CD4-positive, alpha-beta T cell treated with Interleukin-15 for 4 hours (primary cell): Measurements from ENCODE around the gene FBH1.
A peak's percentile ranks its signal among the peaks of the same experiment; 100 is the strongest.
"Not testable (repeated sequence)": the region's sequence is repeated elsewhere in the genome, so short reads cannot be mapped to it uniquely, and the experiment has no call there.

Experiments
- DNase-seq: peaks from one replicate; pipeline ENCODE4 v3.0.0-alpha.2; 2020; ENCODE audit warnings: low spot score

Gene FBH1

GRCh38 chr10:5960070-5960972 lies 70.3 kb downstream of the FBH1 start:
- DNase-seq: no peak

- not testable (repeated sequence) for DNase-seq
These were observed 70.9 kb downstream of the FBH1 start for GRCh38 chr10:5960973-5961275.

GRCh38 chr10:5961405-5962100 lies 71.5 kb downstream of the FBH1 start:
- DNase-seq: no peak

GRCh38 chr10:5962358-5962940 lies 72.4 kb downstream of the FBH1 start:
- not testable (repeated sequence) for DNase-seq

GRCh38 chr10:5963071-5963470 lies 73.0 kb downstream of the FBH1 start:
- DNase-seq: no peak

- no peak for DNase-seq
These were observed 73.5 kb downstream of the FBH1 start for GRCh38 chr10:5963591-5963990.

- DNase-seq: no peak
These were observed 74.7 kb downstream of the FBH1 start for GRCh38 chr10:5964736-5965135.

- DNase-seq: no peak
These were observed 75.2 kb downstream of the FBH1 start for GRCh38 chr10:5965266-5965665.

GRCh38 chr10:5968037-5968680 lies 78.1 kb downstream of the FBH1 start:
- DNase-seq: no peak

- DNase-seq: no peak
These were observed 78.8 kb downstream of the FBH1 start for GRCh38 chr10:5968681-5969453.

- DNase-seq: no peak
These were observed 80.0 kb downstream of the FBH1 start for GRCh38 chr10:5970066-5970465.

- DNase-seq: no peak
These were observed 80.5 kb downstream of the FBH1 start for GRCh38 chr10:5970527-5970926.

- DNase-seq: peak; percentile 62
These were observed 81.3 kb downstream of the FBH1 start for GRCh38 chr10:5971315-5971832.

- DNase-seq: no peak
These were observed 81.8 kb downstream of the FBH1 start for GRCh38 chr10:5971886-5972285.

- no peak for DNase-seq
These were observed 83.0 kb downstream of the FBH1 start for GRCh38 chr10:5973069-5973468.

- DNase-seq: peak; percentile 63
These were observed 85.8 kb downstream of the FBH1 start for GRCh38 chr10:5975641-5976473.

GRCh38 chr10:5976512-5977470 lies 86.7 kb downstream of the FBH1 start:
- DNase-seq: peak; percentile 22

GRCh38 chr10:5977471-5978229 lies 87.6 kb downstream of the FBH1 start, which contains the start of gene IL15RA:
IL15RA (minus strand) TSS chr10:5977543; CDS start chr10:5977492, 51 bp downstream.
- peak; percentile 84 for DNase-seq

GRCh38 chr10:5978230-5978489 lies 88.1 kb downstream of the FBH1 start:
- no peak for DNase-seq
